Measurements from ENCODE around the gene SLC7A1. TPM values are rescaled to one million over a fixed set of nuclear protein-coding genes. Genes with fewer than 3 reads are reported as not detected.
A peak's percentile ranks its signal among the peaks of the same experiment; 100 is the strongest.

Gene SLC7A1
- total RNA-seq, 2 experiments from 2014 or later, result 39.5 to 141 TPM

DNA sequence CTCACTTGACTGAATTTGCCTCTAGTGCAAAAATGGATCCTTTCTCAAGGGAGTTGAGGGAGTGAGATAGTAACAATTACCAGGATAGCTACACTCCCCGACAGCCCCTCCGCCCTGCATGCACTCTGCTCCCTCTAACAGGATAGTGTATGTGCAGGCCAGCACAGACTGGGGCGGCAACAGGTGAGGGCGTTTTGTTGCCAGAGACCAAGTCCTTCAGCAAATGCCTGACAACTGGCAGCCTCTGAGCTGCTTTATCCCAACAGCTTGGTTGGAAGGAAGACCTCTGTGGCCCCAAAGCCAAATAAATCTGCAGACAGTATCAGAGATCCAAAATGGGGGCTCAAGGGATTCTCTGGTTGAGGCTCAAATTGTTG lies 86.6 kb downstream of the SLC7A1 start:
- POLR2A ChIA-PET, result no interaction called here
- no peaks in the 10 kb centered on the region for H3K9me2 ChIP-seq (ENCODE audit: insufficient read depth, low read length)
- H3K79me2 ChIP-seq (ENCODE audit: insufficient read depth, low read depth, low read length), result no peaks in the 10 kb centered on the region
- no peak overlapping the region for H3K27ac ChIP-seq (ENCODE audit: low read depth, low read length, poor library complexity, severe bottlenecking)
- intact Hi-C loops (cut with micrococcal nuclease; ENCODE audit: unreplicated experiment), result loop anchor here (1.0 kb wide), 2 partner anchors 199 to 604 kb away; no protein-coding TSS in a partner anchor
- no peak overlapping the region for H3K4me2 ChIP-seq (ENCODE audit: low read length)
- TF ChIP-seq EZH2phosphoT487 (IDR thresholded peaks at IDR 0.05; ENCODE audit: borderline replicate concordance, low read depth, low read length), result no peak
- TF ChIP-seq, protein P1, sequence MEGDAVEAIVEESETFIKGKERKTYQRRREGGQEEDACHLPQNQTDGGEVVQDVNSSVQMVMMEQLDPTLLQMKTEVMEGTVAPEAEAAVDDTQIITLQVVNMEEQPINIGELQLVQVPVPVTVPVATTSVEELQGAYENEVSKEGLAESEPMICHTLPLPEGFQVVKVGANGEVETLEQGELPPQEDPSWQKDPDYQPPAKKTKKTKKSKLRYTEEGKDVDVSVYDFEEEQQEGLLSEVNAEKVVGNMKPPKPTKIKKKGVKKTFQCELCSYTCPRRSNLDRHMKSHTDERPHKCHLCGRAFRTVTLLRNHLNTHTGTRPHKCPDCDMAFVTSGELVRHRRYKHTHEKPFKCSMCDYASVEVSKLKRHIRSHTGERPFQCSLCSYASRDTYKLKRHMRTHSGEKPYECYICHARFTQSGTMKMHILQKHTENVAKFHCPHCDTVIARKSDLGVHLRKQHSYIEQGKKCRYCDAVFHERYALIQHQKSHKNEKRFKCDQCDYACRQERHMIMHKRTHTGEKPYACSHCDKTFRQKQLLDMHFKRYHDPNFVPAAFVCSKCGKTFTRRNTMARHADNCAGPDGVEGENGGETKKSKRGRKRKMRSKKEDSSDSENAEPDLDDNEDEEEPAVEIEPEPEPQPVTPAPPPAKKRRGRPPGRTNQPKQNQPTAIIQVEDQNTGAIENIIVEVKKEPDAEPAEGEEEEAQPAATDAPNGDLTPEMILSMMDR (conservative IDR thresholded peaks at IDR 0.05; ENCODE audit: low read length), result no peak
- H3K36me3 ChIP-seq (ENCODE audit: insufficient read depth, low read length), result peaks cover 53% of the 10 kb centered on the region
- no peak for DNase-seq (ENCODE audit: low spot score)
- no peaks in the 10 kb centered on the region for H3K9me3 ChIP-seq (ENCODE audit: low read length)
- no peak overlapping the region for H2AFZ ChIP-seq (ENCODE audit: low read length)
- no TSS peak for BruUV-seq (replicated peaks)
- CTCF ChIA-PET (ENCODE audit: unreplicated experiment), result no interaction called here
- no peaks in the 10 kb centered on the region for H3K4me1 ChIP-seq (ENCODE audit: insufficient read depth, low read length, poor library complexity, severe bottlenecking)
- H3K4me3 ChIP-seq (ENCODE audit: low read depth, low read length, poor library complexity, severe bottlenecking), result no peak overlapping the region
- no peaks in the 10 kb centered on the region for H4K20me1 ChIP-seq (ENCODE audit: insufficient read depth, low read length)

DNA sequence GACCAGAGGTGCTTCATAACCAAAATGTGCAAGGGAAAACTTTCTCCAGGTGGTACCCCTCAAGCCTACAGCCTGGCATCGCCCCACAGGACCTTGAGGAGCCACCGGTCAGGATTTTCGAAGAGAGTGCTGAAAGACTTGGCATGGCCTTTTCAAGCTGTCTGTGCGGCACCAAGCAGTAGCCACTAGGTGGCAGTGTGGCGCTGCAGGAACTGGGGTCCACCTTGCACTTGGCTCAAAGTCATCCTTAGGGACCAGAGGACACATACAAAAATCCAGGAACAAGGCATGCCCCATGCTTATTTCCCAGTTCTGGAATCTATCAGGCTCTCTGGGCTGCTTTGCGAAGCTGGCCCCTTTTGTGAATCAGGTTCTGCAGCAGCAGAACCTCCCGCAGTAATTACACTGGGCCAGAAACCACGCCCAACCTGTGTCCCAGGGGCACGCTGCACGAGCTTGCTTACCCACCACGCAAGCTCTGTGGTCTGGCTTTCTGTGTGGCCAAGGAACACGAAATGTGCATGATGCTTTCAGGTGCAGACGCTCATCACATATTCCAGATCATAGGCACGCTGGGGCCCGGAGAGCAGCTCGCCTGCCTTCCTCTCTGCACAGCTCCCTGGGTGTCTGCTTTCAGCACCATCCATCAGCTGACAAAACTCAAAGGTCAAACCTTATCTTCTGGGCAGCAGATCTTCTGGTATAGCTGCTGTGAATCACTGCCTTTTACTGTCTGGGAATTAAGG lies 87.2 kb downstream of the SLC7A1 start:
- Histone ChIP-seq H3K79me2 (ENCODE audit: insufficient read depth, low read depth, low read length) (no peaks in the 10 kb centered on the region), H3K9me2 (ENCODE audit: insufficient read depth, low read length) (no peaks in the 10 kb centered on the region), H3K36me3 (ENCODE audit: insufficient read depth, low read length) (peaks cover 47% of the 10 kb centered on the region; the same call in 1 of the 2 replicates), H2AFZ (ENCODE audit: low read length) (no peak overlapping the region), H3K9me3 (ENCODE audit: low read length) (no peaks in the 10 kb centered on the region), H4K20me1 (ENCODE audit: insufficient read depth, low read length) (no peaks in the 10 kb centered on the region), H3K4me2 (ENCODE audit: low read length) (no peak overlapping the region), H3K27ac (ENCODE audit: low read depth, low read length, poor library complexity, severe bottlenecking) (no peak overlapping the region), H3K4me1 (ENCODE audit: insufficient read depth, low read length, poor library complexity, severe bottlenecking) (no peaks in the 10 kb centered on the region), H3K4me3 (ENCODE audit: low read depth, low read length, poor library complexity, severe bottlenecking) (no peak overlapping the region)
- intact Hi-C loops (cut with micrococcal nuclease; ENCODE audit: unreplicated experiment), result loop anchor here (1.0 kb wide), 2 partner anchors 200 to 605 kb away; no protein-coding TSS in a partner anchor
- DNase-seq (ENCODE audit: low spot score), result peak; percentile 74
- TF ChIP-seq EZH2phosphoT487 (IDR thresholded peaks at IDR 0.05; ENCODE audit: borderline replicate concordance, low read depth, low read length), result no peak
- TF ChIP-seq, protein P1 (conservative IDR thresholded peaks at IDR 0.05; ENCODE audit: low read length), result peak; percentile 97
- no TSS peak for BruUV-seq (replicated peaks)
- ChIA-PET CTCF (ENCODE audit: unreplicated experiment) (interaction anchor here (0.6 kb wide), 1 partner anchor 73 kb away, joined by 3 read pairs; no protein-coding TSS in a partner anchor), POLR2A (no interaction called here)

DNA sequence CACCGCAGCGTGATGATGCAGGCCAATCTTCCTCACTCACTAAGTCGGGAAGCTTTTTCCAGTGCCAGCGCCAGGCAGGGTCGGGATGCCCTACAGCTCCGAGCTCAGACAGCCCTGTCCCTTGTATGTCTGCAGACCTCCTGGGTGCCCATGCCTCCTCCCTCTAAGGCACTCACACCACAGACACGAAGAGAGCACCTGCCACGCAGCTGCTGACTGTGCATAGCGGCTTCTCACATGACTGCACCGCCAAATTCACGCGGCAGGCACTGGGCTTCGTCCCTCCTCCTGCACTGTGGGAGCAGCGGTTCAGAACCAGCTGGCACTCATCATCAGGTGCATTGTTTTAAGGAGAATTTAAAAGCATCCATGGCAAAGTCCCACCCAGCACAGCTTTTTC lies 88.1 kb downstream of the SLC7A1 start:
- Histone ChIP-seq H3K9me2 (ENCODE audit: insufficient read depth, low read length) (no peaks in the 10 kb centered on the region), H2AFZ (ENCODE audit: low read length) (no peak overlapping the region), H3K36me3 (ENCODE audit: insufficient read depth, low read length) (peaks cover 38% of the 10 kb centered on the region; the same call in 1 of the 2 replicates), H4K20me1 (ENCODE audit: insufficient read depth, low read length) (no peaks in the 10 kb centered on the region), H3K4me1 (ENCODE audit: insufficient read depth, low read length, poor library complexity, severe bottlenecking) (no peaks in the 10 kb centered on the region), H3K4me3 (ENCODE audit: low read depth, low read length, poor library complexity, severe bottlenecking) (no peak overlapping the region), H3K9me3 (ENCODE audit: low read length) (no peaks in the 10 kb centered on the region), H3K79me2 (ENCODE audit: insufficient read depth, low read depth, low read length) (no peaks in the 10 kb centered on the region), H3K4me2 (ENCODE audit: low read length) (no peak overlapping the region), H3K27ac (ENCODE audit: low read depth, low read length, poor library complexity, severe bottlenecking) (no peak overlapping the region)
- intact Hi-C loops (cut with micrococcal nuclease; ENCODE audit: unreplicated experiment), result no loop called here
- BruUV-seq (replicated peaks), result no TSS peak
- DNase-seq (ENCODE audit: low spot score), result no peak
- ChIA-PET POLR2A (interaction anchor here (0.6 kb wide), 1 partner anchor 227 kb away, joined by 3 read pairs; no protein-coding TSS in a partner anchor), CTCF (ENCODE audit: unreplicated experiment) (interaction anchor here (0.6 kb wide), 1 partner anchor 74 kb away, joined by 3 read pairs; no protein-coding TSS in a partner anchor)
- TF ChIP-seq, protein P1 (conservative IDR thresholded peaks at IDR 0.05; ENCODE audit: low read length), result no peak
- TF ChIP-seq EZH2phosphoT487 (IDR thresholded peaks at IDR 0.05; ENCODE audit: borderline replicate concordance, low read depth, low read length), result no peak
